ENCODE measurements around the gene TAF10.

Gene TAF10

DNA sequence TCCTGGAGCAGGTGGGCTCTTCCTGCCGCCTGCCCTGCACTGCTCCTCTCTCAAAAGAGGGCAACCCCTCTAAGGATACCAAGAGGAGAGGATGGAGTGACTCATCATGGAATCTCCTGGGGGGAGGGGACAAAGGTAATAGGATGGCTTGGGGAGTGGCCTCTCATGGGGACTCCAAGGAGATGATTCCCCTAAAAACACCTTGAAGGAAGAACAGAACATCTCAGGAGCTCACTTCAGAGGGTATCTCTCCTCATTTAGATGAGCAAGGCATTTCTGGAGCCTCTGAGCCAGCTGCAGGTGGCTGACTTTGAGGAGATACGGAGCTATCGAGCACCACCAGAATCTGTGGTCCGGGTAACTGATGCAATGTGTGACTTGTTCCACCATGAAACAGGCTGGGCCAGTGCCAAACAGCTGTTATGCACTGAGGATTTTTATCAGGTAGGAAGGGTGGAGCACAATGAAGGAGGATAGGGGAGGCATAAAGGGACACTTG lies 48.8 kb downstream of the TAF10 start:
- peaks cover 3% of the 10 kb centered on the region for H3K36me3 ChIP-seq (ENCODE audit: control insufficient read depth, insufficient read depth, low read length)
- H3K4me1 ChIP-seq (ENCODE audit: control insufficient read depth, insufficient read depth, low read length, poor library complexity, severe bottlenecking) = peaks cover 5% of the 10 kb centered on the region
- no peak overlapping the region for H3K27ac ChIP-seq (ENCODE audit: low read depth, low read length, severe bottlenecking)
- no peak overlapping the region for H3K4me3 ChIP-seq (ENCODE audit: extremely low read depth, insufficient read depth, low read length, poor library complexity, severe bottlenecking)
- no peaks in the 10 kb centered on the region for H3K9me3 ChIP-seq (ENCODE audit: control insufficient read depth, low read length)
- 89 to 90% methylated on average over 4 of the region's 4 CpGs for WGBS, 2 experiments (ENCODE audit: insufficient coverage in 2 of 2)

- 80% methylated on average over 1 of the region's 3 CpGs; no CpG with 5 or more reads in 1 of the 2 experiments for WGBS, 2 experiments (ENCODE audit: insufficient coverage in 2 of 2)
- Histone ChIP-seq H3K9me3 (ENCODE audit: control insufficient read depth, low read length) (no peaks in the 10 kb centered on the region), H3K4me3 (ENCODE audit: extremely low read depth, insufficient read depth, low read length, poor library complexity, severe bottlenecking) (no peak overlapping the region), H3K36me3 (ENCODE audit: control insufficient read depth, insufficient read depth, low read length) (peaks cover 3% of the 10 kb centered on the region), H3K27ac (ENCODE audit: low read depth, low read length, severe bottlenecking) (no peak overlapping the region), H3K4me1 (ENCODE audit: control insufficient read depth, insufficient read depth, low read length, poor library complexity, severe bottlenecking) (peaks cover 5% of the 10 kb centered on the region)
These were observed 50.7 kb downstream of the TAF10 start for GRCh38 chr11:6561288-6561687.

Measured in mesodermal cell (in vitro differentiated cells).